Dermis microvascular lymphatic vessel endothelial cell (primary cell): ENCODE data around the gene CAMK2D. TPM values are rescaled to one million over a fixed set of nuclear protein-coding genes. Genes with fewer than 3 reads are reported as not detected.

ENCODE experiments used
- DNase-seq, 2 donors: peaks; one replicate each; pipeline versions ENCODE4 v3.0.0 to v3.0.0-alpha.2; 2010; ENCODE audit warnings: low read depth in 2 of 2
- total RNA-seq: library from RNA; depleted of rRNA; stranded (reverse); fragments of >200 nt; gene quantifications from 2 replicates; pipeline ENCODE4 v1.2.1, GENCODE V29; 2014

The CAMK2D gene
- total RNA-seq, 1 donor from 2014 or later: 37.5 TPM

DNA sequence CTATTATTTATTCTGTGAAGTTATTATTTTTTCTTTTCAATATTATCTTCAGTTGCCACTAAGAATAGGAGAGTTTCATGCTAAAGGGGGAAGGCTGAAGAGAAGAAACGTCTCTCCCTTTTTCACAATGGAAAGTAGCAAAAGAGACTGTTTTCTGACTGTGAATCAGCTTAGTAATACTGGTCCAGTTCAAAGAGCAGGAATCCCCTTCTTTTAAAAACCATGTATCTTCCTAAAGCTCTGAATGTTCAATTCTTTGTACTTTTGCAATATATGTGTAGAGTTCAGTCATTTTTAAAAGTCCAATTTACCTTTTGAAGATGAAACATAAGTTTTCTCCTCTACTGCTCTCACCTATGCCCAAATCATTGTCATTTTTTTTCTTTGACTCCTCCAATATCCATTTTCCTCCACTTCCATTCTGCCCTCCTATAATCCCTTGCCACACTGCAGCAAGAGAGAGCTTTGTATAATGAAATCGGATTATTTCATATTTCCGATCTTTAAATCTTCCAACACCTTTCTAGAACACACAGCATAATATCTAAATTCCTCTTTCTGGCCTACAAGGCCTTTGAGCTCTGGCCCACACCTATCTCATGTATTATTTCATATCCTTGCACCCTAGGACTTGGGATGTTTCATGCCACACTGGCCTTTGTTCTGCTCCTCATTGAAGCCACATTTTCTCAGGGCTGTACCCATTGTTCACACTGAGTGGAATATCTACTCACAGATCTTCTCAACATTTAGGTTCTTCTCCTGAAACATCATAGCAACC, 195.3 kb downstream of the CAMK2D start:
- no peak for DNase-seq

DNA sequence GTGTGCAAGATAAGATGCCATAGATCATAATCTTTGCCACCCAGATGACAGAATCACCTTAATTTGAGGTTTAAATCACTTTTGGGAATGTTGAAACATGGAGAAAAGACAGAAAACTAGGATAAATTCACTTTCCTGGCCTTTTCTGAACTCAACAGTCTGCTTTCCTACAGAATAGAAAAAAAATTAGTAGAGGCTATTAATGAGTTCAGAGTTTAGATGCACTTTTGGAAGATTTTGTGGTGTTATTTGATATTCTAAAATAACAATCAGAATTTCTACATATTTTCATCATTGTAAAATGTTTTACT, 195.9 kb downstream of the CAMK2D start:
- no peak for DNase-seq

DNA sequence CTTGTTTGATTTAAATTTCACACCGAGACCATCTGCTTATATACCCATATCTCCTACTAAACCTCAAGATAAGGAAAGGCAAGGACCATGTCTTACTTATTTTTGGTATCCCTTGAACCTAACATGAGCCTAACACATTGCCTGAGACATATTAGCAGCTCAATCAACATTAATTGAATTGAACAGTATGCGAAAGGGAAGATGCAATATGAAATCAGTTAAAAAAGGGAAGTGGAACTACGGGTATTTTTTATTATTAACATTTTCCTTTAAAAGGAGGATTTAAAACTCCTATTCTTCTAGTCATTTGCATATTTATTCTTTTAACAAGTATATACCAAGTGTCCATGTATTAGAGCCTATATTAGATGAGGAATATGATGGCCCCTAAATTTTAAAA, 197.0 kb downstream of the CAMK2D start:
- DNase-seq: no peak

DNA sequence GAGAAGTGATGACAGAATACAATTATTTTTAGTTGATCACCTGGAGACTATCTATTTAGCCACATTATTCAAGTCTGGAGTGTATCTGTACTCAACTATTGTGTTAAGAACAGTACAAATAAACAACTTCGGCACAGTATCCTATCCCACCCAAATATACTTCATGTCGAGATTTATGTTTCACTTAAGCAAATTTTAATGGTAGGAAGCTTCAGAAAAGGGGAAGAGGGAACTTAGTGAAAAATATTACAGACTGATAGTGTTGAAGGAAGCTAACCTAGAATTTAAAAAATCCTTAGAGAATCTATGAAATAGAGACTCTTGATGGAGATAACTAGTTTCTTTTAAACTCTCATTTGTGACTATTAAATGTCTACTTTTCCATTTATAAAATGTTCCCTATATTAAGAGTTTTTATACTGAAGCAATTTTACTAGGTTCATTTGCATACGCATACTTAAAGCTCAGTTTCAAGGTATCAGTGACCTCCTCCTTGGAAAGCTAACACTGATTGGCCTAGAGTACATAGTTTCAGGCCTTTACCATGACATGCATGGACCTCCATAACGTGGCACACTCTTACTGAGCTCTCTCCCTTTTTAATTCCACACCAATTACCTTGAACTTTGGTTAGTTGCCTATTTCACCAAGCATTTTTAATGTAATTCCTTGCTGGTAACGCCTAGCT, 197.7 kb downstream of the CAMK2D start:
- no peak for DNase-seq

DNA sequence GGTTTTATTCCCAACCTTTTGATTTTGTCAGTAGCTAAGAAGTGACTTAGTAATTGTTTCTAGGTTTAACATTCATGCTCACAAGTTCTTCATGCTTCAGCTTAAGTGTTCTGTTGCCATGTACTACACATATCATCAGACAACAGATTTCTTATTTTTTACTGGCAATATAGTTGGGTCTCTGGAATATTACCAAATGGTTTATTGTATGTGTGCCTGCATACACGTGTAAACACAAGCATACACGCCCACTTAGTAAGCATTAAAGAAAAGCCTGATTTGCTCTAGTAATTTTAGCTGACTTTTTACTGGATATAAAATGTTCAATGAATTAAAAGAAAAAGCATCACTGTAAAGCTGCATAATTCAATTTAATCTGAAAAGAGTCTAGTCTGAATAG, 199.8 kb downstream of the CAMK2D start:
- DNase-seq: no peak

DNA sequence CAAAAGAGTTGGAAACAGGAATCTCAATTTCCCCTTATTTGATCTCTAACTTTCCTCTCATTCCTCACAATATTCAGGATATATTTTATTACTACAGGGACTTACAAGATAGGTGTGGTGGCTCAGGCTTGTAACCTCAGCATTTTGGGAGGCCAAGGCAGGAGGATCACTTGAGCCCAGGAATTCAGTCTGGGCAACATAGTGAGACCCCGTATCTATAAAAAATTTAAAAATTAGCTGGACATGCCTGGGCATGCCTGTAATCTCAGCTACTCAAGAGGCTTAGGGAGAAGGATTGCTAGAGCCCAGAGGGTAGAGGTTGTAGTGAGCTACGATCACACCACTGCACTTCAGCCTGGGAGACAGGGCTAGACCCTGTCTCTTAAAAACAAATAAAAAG, 200.4 kb downstream of the CAMK2D start:
- no peak for DNase-seq

DNA sequence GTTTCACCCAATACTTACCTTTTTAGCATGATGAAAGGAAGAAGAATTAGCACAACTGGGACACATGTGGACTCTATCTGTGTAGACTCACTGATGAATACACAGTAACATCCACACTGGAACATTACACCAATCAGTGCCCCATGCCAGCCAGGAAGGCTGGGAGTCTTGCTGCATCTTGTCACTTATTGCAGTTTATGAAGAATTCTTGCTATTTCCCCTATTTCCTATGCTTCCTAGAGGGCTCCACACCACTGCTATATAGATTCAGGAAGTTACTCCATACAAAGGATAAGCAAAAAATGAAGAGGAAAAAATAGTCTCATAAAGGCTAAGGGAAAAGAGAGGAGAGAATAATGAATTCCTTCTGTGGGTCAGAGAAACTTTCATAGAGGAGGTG, 201.0 kb downstream of the CAMK2D start:
- DNase-seq: peak in 1 of 2 donors; percentile 53

DNA sequence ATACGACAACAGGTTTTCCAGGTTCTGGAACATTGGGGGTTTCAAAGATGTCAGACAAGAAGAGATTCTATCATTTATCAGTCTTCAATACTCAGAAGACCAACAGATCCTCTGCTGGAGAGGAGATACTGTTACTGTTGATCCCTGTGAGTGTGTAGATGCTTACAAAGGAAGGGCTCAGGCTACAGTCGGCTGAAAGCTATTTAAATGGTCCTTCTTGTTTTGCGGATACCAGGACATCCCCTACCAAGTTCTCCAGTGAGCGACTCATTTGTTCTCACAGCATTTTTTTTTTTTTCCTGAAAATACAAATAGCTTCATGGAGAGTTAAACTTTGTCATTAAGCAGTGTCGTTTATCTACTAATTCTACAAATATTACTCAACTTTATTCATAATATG, 201.6 kb downstream of the CAMK2D start:
- DNase-seq: no peak

DNA sequence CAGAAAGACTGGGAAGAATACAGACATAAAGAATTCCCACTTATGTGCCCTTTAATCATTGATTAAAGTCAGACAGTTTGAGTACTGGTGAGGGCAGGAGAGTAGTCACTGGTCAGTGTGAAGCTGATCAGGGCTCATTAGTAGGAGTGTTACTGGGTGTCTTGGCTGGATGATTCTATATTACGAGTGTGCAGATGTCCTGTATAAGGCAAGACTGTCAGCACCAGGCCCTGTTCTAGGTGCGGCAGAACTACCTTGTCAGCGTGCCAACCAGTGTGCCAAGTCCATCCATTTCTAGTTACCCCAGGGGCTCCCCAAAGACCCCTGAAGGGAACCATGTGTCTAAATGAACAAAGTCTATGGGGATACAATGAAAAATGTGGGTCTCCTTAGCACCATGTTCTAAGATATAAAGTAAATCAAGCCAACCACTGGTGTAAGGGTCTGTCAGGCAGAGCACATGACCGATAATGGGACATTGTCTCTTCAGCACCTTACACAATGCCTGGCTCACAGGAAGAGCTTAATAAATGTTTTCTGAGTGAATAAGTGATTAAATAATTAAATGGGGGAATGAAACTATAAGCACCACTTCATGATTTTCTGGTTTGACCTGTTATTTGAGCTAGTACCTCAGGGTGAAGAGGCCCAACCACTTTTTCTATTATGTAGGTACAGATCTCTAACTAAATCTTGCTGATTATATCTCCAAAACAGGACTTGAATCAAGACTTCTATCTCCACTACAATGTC, 205.0 kb downstream of the CAMK2D start:
- DNase-seq: no peak

DNA sequence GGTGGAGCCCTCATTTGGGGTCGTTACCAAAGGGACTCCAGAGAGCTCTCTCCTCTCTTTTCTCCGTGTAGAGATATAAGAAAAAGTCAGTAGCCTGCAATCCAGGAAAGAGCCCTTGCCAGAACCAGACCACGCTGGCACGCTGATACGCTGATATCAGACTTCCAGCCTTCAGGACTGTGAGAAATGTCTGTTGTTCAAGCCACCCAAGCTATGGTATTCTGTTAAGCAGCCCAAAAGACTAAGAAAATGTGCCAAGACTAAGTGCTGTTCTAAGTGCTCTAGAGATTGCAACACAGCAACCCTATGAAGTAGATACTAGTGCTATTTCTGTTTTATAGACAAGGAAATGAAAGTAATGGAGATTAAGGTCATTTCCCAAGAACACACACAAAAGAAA, 205.7 kb downstream of the CAMK2D start:
- no peak for DNase-seq

DNA sequence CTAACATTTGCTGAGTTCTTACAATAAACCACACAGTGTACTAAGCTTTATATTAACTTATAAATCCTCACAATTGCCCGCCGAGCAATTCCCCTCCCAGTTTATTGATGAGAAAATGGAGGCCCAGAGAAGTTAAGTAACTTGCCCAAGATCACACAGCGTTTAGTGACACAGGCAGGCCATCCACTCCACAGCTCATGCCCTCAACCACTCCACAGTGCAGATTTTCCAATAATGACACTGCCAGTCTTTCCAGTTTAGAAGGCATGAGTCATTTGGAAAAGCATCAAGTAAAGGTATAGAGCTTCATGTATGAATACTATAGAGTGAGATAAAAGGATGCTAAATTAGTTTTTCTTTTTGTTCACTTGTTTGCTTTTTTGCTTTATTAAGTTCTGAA, 208.5 kb downstream of the CAMK2D start:
- no peak for DNase-seq

DNA sequence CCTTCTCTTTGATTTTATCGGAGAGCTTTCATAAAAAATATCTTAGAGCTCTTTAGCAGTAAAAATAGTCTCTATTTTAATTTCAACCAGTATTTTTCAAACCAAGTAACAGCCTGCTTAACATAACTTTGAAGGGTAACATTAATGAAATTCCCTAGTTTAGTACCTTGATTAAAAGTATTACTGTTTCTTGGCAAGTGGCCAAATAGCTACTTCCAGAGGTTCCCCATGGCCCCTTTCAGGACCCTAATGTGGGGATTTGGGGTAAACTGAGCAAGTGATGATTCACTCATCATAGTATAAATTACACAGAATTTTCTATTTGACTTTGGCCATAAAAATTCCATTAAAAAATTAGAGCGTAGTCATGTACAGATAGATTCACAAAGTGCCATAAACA, 211.0 kb downstream of the CAMK2D start:
- no peak for DNase-seq

DNA sequence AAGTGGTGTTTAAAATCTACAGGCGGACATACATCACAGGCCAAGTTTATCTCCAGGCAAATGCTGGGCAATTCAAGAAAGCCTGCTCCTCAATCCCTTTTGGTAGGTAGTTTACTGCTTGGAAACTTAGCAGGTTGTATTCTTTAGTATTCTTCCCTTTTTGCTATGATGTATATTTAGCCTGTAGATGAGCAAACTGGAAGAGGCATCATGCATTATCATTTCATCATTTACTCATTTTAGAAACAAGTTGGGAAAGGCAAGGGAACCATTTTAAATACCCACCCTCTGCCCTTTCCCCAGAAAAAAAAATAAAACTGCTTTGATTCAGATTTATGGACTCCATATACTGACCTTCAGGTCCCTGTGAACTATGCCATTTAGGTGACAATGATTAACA, 213.2 kb downstream of the CAMK2D start:
- DNase-seq: no peak

DNA sequence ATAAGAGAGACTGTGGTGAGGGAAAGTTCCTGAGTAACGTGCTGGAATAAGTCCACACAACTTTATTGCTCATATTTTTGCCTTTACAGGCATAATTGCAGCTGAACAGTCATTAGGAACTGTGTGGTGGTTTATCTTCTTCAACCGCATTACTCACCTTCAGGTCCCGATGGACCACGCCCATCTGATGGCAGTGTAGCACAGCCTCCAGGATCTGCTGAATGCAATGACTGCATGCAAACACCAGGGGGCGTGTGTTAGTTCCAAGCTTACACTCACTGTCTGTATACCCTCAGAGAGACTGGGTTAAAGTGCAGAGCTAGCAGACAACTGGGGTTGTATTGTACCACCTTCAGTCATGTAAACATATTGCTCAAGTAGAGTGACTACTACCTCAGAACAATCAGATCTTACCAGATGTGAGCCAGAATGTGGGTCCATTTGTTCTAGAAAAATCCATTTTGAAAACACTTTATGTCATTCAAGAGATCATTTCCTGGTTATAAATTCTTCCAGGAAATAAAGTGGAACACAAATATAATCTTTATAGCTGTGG, 214.0 kb downstream of the CAMK2D start:
- peak; percentile 88 to 95 for DNase-seq

DNA sequence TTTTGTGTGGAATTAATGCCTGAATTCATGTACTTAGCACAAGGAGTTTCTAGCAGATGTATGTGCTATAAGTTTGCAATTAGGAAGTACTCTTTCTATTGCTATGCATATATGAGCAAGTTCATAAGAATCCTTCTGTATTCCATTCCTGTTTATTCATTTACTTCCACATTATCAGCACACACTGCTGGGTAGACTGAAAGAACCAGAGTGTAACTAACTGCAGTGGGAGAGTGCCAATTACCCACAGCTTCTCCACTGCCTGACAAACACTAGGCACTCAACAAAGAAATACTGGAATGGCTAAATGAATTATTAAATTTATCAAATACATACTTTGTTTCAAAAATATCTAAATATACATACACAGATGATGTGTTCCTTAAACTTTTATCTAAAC, 219.6 kb downstream of the CAMK2D start:
- no peak for DNase-seq

DNA sequence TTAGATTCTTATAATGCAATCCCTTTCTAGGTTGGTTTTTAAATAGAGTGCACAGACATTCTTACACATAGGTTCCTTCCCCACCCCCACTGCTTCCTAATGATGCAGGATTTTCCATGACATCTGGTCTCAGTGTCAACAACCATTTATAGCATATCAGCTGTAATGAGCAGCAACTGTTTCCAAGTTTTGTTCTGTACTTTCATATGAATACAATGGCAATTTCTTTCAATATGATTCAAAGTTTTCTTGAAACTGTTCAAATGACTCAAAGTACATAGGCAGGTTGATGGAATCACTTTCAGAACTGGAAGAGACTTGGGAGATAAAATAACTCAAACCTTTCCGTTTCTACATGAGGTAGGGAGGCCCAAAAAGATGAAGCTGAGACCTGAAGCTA, 220.7 kb downstream of the CAMK2D start:
- DNase-seq: peak; percentile 79 to 87

DNA sequence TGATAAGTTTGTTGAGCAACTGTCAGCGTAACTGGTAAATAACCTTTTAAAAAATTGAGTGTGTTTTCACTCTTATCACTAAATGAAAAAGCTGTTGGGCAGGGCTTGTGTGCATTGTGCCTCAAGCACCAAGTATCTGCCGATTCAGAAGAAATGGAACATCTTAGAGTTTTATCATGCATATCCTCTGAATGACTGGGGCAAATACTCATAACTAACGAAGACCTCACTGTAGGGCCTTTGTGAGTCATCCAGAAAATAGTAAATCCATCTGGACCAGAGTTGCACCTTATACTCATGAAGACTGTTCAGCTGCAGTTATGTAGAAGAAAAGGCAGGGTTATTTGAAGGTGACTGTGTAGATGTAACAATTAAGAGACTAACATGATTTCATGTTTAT, 222.1 kb downstream of the CAMK2D start:
- DNase-seq: no peak

DNA sequence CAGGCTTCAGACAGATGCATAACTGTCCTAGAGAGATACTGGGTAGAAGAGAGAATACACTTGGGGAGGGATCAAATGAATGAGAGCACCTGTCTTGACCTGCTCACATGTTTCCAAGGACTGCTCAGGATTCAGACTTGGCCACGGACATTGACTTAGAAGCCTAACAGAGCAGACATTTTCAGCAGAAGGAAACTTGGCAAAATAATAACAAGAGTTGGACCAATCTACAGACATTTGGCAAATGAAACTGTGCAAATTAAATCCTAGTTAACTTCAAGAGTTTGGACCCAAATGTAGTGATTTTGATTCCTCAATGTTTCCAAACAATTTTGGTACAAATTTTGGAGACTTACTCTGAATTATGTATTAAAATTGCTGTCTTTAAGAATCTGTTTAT, 223.9 kb downstream of the CAMK2D start:
- no peak for DNase-seq

DNA sequence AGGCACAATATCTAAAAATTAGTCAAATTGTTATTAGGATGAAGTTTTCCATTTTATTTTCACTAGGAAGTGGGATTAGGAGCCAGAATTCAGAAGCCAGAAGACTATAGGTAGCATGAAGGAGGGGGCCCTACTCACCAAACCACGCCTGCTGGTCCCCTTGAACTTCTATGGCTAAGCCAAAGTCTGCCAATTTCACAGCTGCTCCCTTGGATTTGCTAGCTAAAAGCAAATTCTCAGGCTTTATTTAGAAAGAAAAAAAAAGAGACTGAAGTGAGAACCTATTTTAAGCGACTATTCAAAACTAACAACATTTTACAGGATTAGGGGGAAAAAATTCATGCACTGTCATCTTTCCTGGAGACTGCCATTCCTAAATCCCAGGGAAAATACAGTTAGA, 224.3 kb downstream of the CAMK2D start:
- no peak for DNase-seq

DNA sequence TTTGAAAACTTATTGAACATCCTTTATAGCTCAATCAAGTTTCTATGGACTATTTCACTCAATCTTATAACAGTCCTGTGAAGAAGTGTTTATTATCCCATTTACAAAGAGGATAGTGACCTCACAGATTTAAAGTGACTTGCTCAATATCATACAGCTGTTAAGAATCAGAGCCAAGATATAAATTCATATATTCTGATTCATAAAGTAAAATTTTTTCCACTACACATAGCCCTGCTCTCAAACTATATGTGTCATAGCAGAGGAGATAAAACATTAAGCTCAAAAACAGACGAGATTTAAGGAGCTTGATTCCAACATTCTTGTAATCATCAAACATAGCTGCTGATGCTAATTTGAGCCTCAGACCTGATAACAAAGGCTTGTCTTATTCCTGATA, 226.8 kb downstream of the CAMK2D start:
- DNase-seq: no peak

DNA sequence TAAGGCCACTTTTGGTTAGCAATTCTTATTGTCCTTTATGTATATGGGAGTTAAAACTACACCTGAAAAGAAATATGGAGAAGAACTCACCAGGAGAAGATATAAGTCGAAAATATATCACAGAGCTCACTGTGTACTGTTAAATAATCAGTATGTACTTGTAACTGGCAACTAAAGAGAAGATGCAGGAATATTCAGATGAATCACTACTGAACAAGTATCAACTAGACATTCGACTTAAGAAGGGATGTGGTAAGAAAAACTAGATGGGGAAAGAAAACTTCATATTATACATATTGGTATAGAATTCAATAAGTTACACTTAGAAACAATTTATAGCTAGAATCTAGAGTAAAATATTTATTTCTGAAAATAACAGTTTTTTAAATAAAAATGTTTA, 230.0 kb downstream of the CAMK2D start:
- DNase-seq: no peak

DNA sequence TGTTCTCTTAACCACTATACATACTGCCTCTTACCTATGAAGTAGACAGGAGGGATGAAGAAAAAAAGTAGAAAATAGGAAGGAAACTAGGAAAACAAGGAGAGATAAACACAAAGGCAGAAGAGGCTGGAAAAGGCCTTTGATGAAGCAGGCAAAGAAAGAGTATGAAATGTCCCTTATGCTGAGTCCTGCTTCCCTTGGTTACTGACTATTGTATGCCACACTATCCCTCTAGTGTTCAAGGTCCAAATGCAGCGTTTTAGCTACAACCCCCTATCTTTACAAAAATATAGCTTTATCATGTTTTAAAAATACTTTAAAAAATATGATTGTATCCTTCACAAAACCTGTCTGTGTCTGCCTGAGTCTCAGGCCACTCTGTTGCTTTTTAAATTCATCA, 233.1 kb downstream of the CAMK2D start:
- no peak for DNase-seq

DNA sequence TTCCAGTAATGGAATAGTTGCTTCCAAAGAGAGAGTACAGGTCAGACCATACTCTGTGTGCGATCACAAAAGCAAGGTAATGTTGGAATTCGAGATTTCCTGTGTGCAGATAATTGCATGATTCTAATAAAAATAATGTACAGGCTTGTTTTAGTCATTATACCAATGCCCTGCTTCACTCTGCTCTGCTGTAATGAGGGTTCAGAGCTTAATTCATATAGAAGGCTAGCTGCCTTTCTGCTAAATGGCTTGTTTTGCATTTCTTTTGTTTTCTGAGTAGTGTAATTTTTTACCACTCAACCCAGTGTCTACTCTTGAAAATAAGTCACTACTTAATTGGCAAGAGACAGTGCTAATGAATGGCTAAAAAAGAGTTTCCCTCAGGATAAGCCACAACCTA, 236.0 kb downstream of the CAMK2D start:
- no peak for DNase-seq
